K562 (cell line): ENCODE measurements around the gene ZBTB16. TPM values are rescaled to one million over a fixed set of nuclear protein-coding genes. Genes with fewer than 3 reads are reported as not detected.

Source experiments
- CHD7 ChIP-seq: fragments of 200-600 bp; sonication (generic); IDR thresholded peaks from one replicate; pipeline ENCODE4 v1.6.1; 2012; ENCODE audit warnings: mild to moderate bottlenecking, low read depth, low read length, inconsistent platforms
- CREB5 ChIP-seq: fragments of 250-450 bp; sonication (Bioruptor Pico); IDR thresholded peaks from 2 replicates; pipeline ENCODE4 v1.5.0; 2020; ENCODE audit warnings: mild to moderate bottlenecking
- EP400 ChIP-seq: fragments of 450-650 bp; IDR thresholded peaks from 2 replicates; pipeline ENCODE4 v1.6.1; 2017; ENCODE audit warnings: antibody characterized with exemption, mild to moderate bottlenecking, moderate library complexity
- KLF13 ChIP-seq: fragments of 450-650 bp; IDR thresholded peaks from 2 replicates; pipeline ENCODE4 v1.6.1; 2016; ENCODE audit warnings: missing genetic modification characterization, low read depth, mild to moderate bottlenecking, missing compliant biosample characterization, moderate library complexity, borderline replicate concordance
- MBD2 ChIP-seq: sonication (generic); IDR thresholded peaks from 2 replicates; pipeline ENCODE4 v1.6.1; 2016; ENCODE audit warnings: low read depth, borderline replicate concordance
- MCM3 ChIP-seq: fragments of 450-650 bp; IDR thresholded peaks from 2 replicates; pipeline ENCODE4 v1.6.1; 2016
- TSC22D4 ChIP-seq: fragments of 450-650 bp; IDR thresholded peaks from 2 replicates; pipeline ENCODE4 v1.6.1; 2016; ENCODE audit warnings: missing genetic modification characterization, missing biosample characterization, control low read depth
- UBTF ChIP-seq, 2 experiments: IDR thresholded peaks; 2 replicates each; pipeline ENCODE4 v1.6.1; 2012; ENCODE audit warnings: improper control_type of control experiment in 2 of 2, low read depth in 2 of 2, low read length in 2 of 2, borderline replicate concordance in 1 of 2
- ZFX ChIP-seq: sonication (generic); formaldehyde crosslinking; IDR thresholded peaks from 2 replicates; pipeline ENCODE4 v1.8.0; 2022; ENCODE audit warnings: mild to moderate bottlenecking, missing genetic modification reagents, moderate library complexity
- ZNF384 ChIP-seq: IDR thresholded peaks from 2 replicates; pipeline ENCODE4 v1.6.1; 2012; ENCODE audit warnings: low read depth, low read length, improper control_type of control experiment
- ZNF398 ChIP-seq: fragments of 250-450 bp; sonication (Bioruptor Pico); IDR thresholded peaks from 2 replicates; pipeline ENCODE4 v1.8.0; 2021; ENCODE audit warnings: moderate library complexity, mild to moderate bottlenecking, inconsistent platforms
- polyA plus RNA-seq, 8 experiments: library from polyadenylated mRNA; depleted of rRNA in 4 of 8; stranded (reverse) in 5 of 8; unstranded in 3 of 8; fragments of >200 nt; fragmentation: Nextera tagmentation in 2 of 8; fragmentation: Illumina TruSeq in 1 of 8; extraction: Ambion mirVana in 2 of 8; extraction: Trizol in 1 of 8; gene quantifications; 2 replicates each; pipeline versions ENCODE4 v1.2.1 to v1.2.3, GENCODE V29; 2011 to 2014; ENCODE audit warnings: inconsistent platforms in 1 of 8, missing spikeins in 1 of 8
- total RNA-seq, 7 experiments: library from RNA; depleted of rRNA in 6 of 7; stranded (reverse); fragments of >200 nt in 6 of 7; fragmentation: Illumina TruSeq in 2 of 7; extraction: Trizol in 2 of 7; gene quantifications; 2 replicates each; pipeline versions ENCODE4 v1.2.1 to v1.2.3, GENCODE V29; 2011 to 2021; ENCODE audit warnings: low replicate concordance in 1 of 7

Gene ZBTB16
- total and polyA plus RNA-seq, 9 of the 15 experiments (the other 6 are each of a cell fraction or from before 2014, with no cell fraction given), result 0.06 to 0.40 (median 0.24) TPM; not detected in 4

GRCh38 chr11:114082767-114083181, 23.3 kb downstream of the ZBTB16 start (continued):
- TF ChIP-seq CHD7 (no peak), KLF13 (tag) (no peak), TSC22D4 (tag) (no peak), MBD2 (peak; percentile 66; the same call in 1 of the 2 replicates), ZNF384 (no peak), ZFX (peak; percentile 52; the same call in 1 of the 2 replicates), ZNF398 (CRISPR knock-in tag) (no peak), MCM3 (no peak), EP400 (no peak), CREB5 (CRISPR knock-in tag) (no peak), UBTF (IDR thresholded peaks at IDR 0.05; ENCODE audit: borderline replicate concordance in 1 of 2, low read depth in 2 of 2, low read length in 2 of 2) (no peak)
